IMR-90 (cell line): ENCODE results near the gene UBA1.

Experiments
- MAFK ChIP-seq: IDR thresholded peaks from 2 replicates; pipeline ENCODE4 v1.6.1; 2012; ENCODE audit warnings: low read depth, low read length, improper control_type of control experiment
- POLR2A ChIP-seq: IDR thresholded peaks from 2 replicates; pipeline ENCODE4 v1.6.1; 2012; ENCODE audit warnings: mild to moderate bottlenecking, low read depth, low read length
- RFX5 ChIP-seq: IDR thresholded peaks from 2 replicates; pipeline ENCODE4 v1.8.0; 2012; ENCODE audit warnings: low read depth, mild to moderate bottlenecking, low read length, moderate library complexity
- SMC3 ChIP-seq: fragments of 150-350 bp; IDR thresholded peaks from 2 replicates; pipeline ENCODE4 v1.6.1; 2016; ENCODE audit warnings: low read depth, mild to moderate bottlenecking, antibody characterized with exemption, low read length, moderate library complexity
- USF2 ChIP-seq: fragments of 150-350 bp; IDR thresholded peaks from 2 replicates; pipeline ENCODE4 v1.6.1; 2017; ENCODE audit warnings: mild to moderate bottlenecking, antibody characterized with exemption, low read length, low read depth
- TF ChIP-seq, protein P1 (sequence below): conservative IDR thresholded peaks from 2 replicates; pipeline ENCODE4 v1.5.1; 2012; ENCODE audit warnings: mild to moderate bottlenecking, low read depth, low read length, improper control_type of control experiment

DNA sequence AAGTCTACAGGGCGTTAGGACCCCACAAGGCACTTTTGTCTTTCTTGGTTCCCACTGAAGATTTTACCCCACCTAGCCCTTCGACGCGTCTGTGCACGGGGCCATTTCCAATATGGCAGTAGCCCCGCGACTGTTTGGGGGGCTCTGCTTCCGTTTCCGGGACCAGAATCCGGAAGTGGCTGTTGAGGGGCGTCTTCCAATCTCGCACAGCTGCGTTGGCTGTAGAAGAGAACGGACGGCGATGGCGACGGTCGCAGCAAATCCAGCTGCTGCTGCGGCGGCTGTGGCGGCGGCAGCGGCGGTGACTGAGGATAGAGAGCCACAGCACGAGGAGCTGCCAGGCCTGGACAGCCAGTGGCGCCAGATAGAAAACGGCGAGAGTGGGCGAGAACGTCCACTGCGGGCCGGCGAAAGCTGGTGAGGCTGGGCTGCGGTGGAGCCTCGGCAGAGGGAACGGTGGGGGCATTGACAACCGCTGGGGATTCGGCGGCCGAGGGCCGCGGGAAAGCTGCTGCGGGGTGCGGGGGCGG lies 39.2 kb downstream of the UBA1 start, which contains the start of gene USP11:
- TF ChIP-seq SMC3 (no peak), USF2 (no peak), MAFK (no peak), POLR2A (peak; percentile 93), RFX5 (no peak)
- TF ChIP-seq, protein P1, sequence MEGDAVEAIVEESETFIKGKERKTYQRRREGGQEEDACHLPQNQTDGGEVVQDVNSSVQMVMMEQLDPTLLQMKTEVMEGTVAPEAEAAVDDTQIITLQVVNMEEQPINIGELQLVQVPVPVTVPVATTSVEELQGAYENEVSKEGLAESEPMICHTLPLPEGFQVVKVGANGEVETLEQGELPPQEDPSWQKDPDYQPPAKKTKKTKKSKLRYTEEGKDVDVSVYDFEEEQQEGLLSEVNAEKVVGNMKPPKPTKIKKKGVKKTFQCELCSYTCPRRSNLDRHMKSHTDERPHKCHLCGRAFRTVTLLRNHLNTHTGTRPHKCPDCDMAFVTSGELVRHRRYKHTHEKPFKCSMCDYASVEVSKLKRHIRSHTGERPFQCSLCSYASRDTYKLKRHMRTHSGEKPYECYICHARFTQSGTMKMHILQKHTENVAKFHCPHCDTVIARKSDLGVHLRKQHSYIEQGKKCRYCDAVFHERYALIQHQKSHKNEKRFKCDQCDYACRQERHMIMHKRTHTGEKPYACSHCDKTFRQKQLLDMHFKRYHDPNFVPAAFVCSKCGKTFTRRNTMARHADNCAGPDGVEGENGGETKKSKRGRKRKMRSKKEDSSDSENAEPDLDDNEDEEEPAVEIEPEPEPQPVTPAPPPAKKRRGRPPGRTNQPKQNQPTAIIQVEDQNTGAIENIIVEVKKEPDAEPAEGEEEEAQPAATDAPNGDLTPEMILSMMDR, result no peak
